Immature natural killer cell (primary cell): ENCODE results near the gene COL4A2. TPM values are rescaled to one million over a fixed set of nuclear protein-coding genes. Genes with fewer than 3 reads are reported as not detected.

ENCODE experiments used
- DNase-seq, 3 donors: peaks; one replicate each; pipeline ENCODE4 v3.0.0; 2022; ENCODE audit warnings: mixed read lengths in 1 of 3
- H3K27ac Mint-ChIP-seq, 6 donors: one replicate each; pipeline ENCODE4 v1.8.0; 2020; ENCODE audit warnings: mixed read lengths in 6 of 6, mild to moderate bottlenecking in 5 of 6, inconsistent platforms in 4 of 6, moderate library complexity in 3 of 6
- H3K27me3 Mint-ChIP-seq, 3 donors: one replicate each; pipeline ENCODE4 v1.8.0; 2020 to 2021; ENCODE audit warnings: low read depth in 3 of 3, mild to moderate bottlenecking in 3 of 3, mixed read lengths in 3 of 3, moderate library complexity in 3 of 3, inconsistent platforms in 1 of 3
- H3K36me3 Mint-ChIP-seq, 3 donors: one replicate each; pipeline ENCODE4 v1.8.0; 2020; ENCODE audit warnings: mixed read lengths in 3 of 3, inconsistent platforms in 2 of 3, mild to moderate bottlenecking in 2 of 3
- H3K4me1 Mint-ChIP-seq, 2 donors: one replicate each; pipeline ENCODE4 v1.8.0; 2020; ENCODE audit warnings: inconsistent platforms in 2 of 2, mild to moderate bottlenecking in 2 of 2, mixed read lengths in 2 of 2, moderate library complexity in 1 of 2
- H3K4me3 Mint-ChIP-seq, 5 donors: one replicate each; pipeline ENCODE4 v1.8.0; 2020; ENCODE audit warnings: mild to moderate bottlenecking in 5 of 5, mixed read lengths in 5 of 5, inconsistent platforms in 3 of 5, moderate library complexity in 3 of 5
- H3K9me3 Mint-ChIP-seq, 6 donors: one replicate each; pipeline ENCODE4 v1.8.0; 2020; ENCODE audit warnings: mild to moderate bottlenecking in 6 of 6, mixed read lengths in 6 of 6, inconsistent platforms in 4 of 6, moderate library complexity in 3 of 6
- polyA plus RNA-seq, 3 donors: library from polyadenylated mRNA; unstranded; fragments of 300-500 nt; fragmentation: Illumina TruSeq; gene quantifications; one replicate each; pipeline ENCODE4 v1.2.3, GENCODE V29; 2021

COL4A2 gene
- polyA plus RNA-seq, 3 donors from 2014 or later = not detected

- Mint-ChIP-seq H3K4me3 (no peak overlapping the region), H3K27me3 (peaks cover 0 to 6% (median 1%) of the 10 kb centered on the region in 3 donors), H3K27ac (no peak overlapping the region), H3K36me3 (no peaks in the 10 kb centered on the region), H3K9me3 (no peaks in the 10 kb centered on the region), H3K4me1 (no peaks in the 10 kb centered on the region)
- no peak for DNase-seq
These were observed 16.9 kb upstream of the COL4A2 start for GRCh38 chr13:110290153-110290552.

DNA sequence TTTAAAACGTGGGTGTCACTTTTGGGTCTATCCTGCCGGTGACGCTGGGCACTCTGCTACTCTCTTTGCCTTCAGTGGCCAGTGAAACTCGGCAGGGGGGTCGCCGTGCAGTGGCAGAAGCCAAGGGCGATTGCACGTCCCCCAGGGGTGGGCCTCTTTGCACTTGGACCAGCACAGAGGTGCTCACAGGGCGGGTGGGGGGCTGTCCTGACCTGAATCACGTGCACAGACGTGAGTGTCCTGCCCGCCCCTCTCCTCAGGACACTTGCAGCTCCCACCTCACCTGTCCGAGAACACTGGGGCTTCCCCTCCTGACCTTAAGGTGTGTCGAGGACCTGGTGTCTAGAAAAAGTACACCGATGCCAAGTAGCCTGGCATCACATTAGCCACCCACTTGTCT is 16.3 kb upstream of the COL4A2 start:
- Mint-ChIP-seq H3K27ac (no peak overlapping the region), H3K27me3 (peaks cover 0 to 6% (median 1%) of the 10 kb centered on the region in 3 donors), H3K4me1 (no peaks in the 10 kb centered on the region), H3K36me3 (no peaks in the 10 kb centered on the region), H3K9me3 (no peaks in the 10 kb centered on the region), H3K4me3 (no peak overlapping the region)
- DNase-seq = no peak

DNA sequence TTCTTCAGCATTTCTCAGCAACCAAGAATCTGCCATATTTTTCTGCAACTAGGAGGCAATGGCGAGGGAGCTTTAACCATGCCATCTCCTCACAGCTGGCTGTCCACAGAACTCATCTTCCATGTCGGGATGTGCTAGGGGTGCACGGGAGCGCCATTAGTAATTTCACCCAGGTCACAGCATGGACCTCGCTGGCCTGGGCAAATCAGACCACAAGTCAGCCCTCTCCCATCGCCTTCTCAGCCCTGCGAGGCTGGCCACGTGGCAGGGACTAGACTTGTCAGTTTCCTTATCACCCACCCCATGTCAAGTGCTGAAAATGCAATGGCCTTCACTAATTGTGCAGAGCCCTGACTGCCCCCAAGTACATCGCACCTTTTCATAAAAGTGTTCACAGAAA is 15.8 kb upstream of the COL4A2 start:
- no peak overlapping the region for H3K27ac Mint-ChIP-seq
- H3K9me3 Mint-ChIP-seq = no peaks in the 10 kb centered on the region
- no peak for DNase-seq
- H3K4me3 Mint-ChIP-seq = no peak overlapping the region
- peaks cover 0 to 4% (median 1%) of the 10 kb centered on the region in 3 donors for H3K27me3 Mint-ChIP-seq
- H3K4me1 Mint-ChIP-seq = no peaks in the 10 kb centered on the region
- no peaks in the 10 kb centered on the region for H3K36me3 Mint-ChIP-seq

DNA sequence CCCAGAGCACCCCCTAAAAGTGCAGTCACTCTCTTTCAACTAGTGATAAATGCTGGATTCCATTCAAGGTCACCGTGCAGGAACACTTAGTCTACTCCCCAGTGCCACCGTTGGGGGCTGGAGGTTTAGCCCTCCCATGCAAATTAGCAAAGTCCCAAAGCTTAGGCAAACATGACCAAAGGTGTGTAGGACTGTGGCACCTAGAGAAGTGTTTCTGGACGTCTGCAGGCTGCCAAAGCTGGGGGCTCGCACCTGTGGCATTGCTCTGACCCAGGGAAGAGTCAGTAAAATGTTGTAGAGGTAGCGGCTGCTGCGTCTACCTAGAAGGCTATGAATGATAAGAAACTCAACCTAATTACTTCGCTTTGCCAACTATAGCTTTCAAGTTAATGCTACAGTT is 14.0 kb upstream of the COL4A2 start:
- Mint-ChIP-seq H3K27ac (no peak overlapping the region), H3K4me1 (no peaks in the 10 kb centered on the region), H3K4me3 (no peak overlapping the region), H3K27me3 (peaks cover 0 to 10% (median 6%) of the 10 kb centered on the region in 3 donors), H3K36me3 (no peaks in the 10 kb centered on the region), H3K9me3 (no peaks in the 10 kb centered on the region)
- DNase-seq = no peak

GRCh38 chr13:110293649-110294048 is 13.4 kb upstream of the COL4A2 start:
- H3K9me3 Mint-ChIP-seq = no peaks in the 10 kb centered on the region
- no peaks in the 10 kb centered on the region for H3K36me3 Mint-ChIP-seq
- peaks cover 0 to 14% (median 9%) of the 10 kb centered on the region in 3 donors for H3K27me3 Mint-ChIP-seq

DNA sequence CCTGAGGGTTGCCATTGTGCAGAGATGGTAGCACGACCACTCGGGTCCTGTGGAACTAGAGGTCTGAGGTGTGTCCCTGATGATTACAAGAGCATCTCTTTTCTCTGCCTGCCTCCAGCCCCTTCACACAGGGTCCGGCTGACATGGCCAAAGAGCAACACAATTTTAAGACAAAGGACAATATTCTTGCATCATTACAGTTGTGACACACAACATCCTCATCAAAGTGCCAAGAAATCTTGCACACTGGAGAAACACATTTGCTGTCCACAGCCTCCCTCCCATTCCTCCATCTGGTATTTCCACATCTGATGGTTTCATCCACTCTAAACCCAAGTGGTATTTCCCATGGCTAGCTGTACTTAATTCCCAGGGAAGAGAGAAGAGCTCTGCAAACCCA is 12.9 kb upstream of the COL4A2 start:
- Mint-ChIP-seq H3K9me3 (no peaks in the 10 kb centered on the region), H3K4me3 (no peak overlapping the region), H3K27ac (no peak overlapping the region), H3K4me1 (no peaks in the 10 kb centered on the region), H3K36me3 (no peaks in the 10 kb centered on the region), H3K27me3 (peaks cover 0 to 14% (median 9%) of the 10 kb centered on the region in 3 donors)
- DNase-seq = no peak

More at GRCh38 chr13:110293649-110294048, 13.4 kb upstream of the COL4A2 start:
- H3K27ac Mint-ChIP-seq = no peak overlapping the region
- DNase-seq = no peak
- no peak overlapping the region for H3K4me3 Mint-ChIP-seq
- H3K4me1 Mint-ChIP-seq = no peaks in the 10 kb centered on the region

DNA sequence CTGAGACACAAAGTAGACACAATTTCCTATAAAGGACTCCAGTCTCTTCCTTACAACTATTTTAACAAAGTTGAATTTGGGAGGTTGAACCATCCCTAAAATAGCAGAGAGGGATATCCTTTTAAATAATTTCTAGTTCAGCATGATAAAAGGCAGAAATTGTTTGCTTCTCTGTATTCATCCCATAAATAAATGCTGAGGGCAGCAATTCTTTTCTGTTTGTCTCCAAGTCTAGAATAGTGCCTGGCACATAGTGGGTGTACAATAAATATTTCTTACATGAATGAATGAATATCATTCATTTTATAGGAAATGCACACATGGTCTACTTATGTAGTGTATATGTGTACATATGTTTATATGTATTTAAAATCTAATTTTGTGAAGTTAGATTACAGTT is 12.5 kb upstream of the COL4A2 start:
- Mint-ChIP-seq H3K36me3 (no peaks in the 10 kb centered on the region), H3K4me1 (no peaks in the 10 kb centered on the region), H3K9me3 (no peaks in the 10 kb centered on the region), H3K4me3 (no peak overlapping the region), H3K27me3 (peaks cover 0 to 17% (median 9%) of the 10 kb centered on the region in 3 donors), H3K27ac (no peak overlapping the region)
- no peak for DNase-seq

- H3K36me3 Mint-ChIP-seq = no peaks in the 10 kb centered on the region
- H3K27me3 Mint-ChIP-seq = peaks cover 4 to 19% (median 9%) of the 10 kb centered on the region in 3 donors
These were observed 10.1 kb upstream of the COL4A2 start for GRCh38 chr13:110297011-110297410.

GRCh38 chr13:110297766-110298504 is 9.1 kb upstream of the COL4A2 start:
- Mint-ChIP-seq H3K36me3 (no peaks in the 10 kb centered on the region), H3K4me1 (no peaks in the 10 kb centered on the region), H3K9me3 (peaks cover 0 to 2% (median 0%) of the 10 kb centered on the region in 6 donors), H3K27me3 (peaks cover 6 to 20% (median 9%) of the 10 kb centered on the region in 3 donors), H3K4me3 (no peak overlapping the region), H3K27ac (no peak overlapping the region)
- no peak for DNase-seq

More at GRCh38 chr13:110297011-110297410, 10.1 kb upstream of the COL4A2 start:
- H3K4me1 Mint-ChIP-seq = no peaks in the 10 kb centered on the region
- no peak for DNase-seq
- no peak overlapping the region for H3K27ac Mint-ChIP-seq
- H3K4me3 Mint-ChIP-seq = no peak overlapping the region
- no peaks in the 10 kb centered on the region for H3K9me3 Mint-ChIP-seq

DNA sequence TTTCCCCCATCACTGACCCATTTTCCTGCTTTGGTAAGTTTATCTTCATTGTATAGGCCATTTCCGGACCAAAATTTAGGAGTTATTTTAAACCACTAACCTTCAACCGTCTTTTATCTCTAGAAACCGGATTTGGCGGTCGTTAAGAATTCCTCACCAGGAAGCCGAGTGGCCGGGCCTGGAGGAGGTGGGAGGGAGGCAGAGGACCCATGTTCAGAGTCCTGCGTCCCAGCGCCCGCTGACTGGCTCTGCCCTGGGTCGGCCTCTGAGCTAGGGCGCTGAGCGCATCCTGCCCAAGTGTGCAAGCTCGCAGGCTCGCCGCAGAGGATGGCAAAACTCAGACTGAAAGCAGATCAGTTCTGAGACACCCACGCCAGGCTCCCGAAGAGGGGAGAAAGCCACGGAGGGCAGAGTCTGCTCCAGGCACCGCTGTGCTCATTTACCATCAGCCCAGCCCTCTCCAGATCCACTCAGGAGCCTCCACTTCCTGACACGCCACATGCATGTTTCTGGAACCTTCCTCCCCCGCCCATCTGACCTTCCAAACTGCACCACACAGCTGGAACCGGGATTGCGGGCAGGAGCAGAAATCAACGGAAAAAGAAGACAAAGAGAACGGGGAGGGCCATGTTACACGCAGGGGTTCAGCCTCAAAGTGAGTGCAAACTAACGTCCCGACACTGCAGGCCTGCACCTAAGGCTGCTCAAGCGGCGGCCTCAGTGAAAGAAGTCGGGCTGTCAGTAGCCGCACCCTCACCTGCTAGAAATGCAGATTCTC is 8.4 kb upstream of the COL4A2 start:
- no peak for DNase-seq

GRCh38 chr13:110299283-110299840 is 7.7 kb upstream of the COL4A2 start:
- Mint-ChIP-seq H3K27me3 (peaks cover 11 to 21% (median 12%) of the 10 kb centered on the region in 3 donors), H3K27ac (no peak overlapping the region), H3K4me3 (no peak overlapping the region), H3K36me3 (no peaks in the 10 kb centered on the region), H3K9me3 (peaks cover 0 to 2% (median 0%) of the 10 kb centered on the region in 6 donors), H3K4me1 (no peaks in the 10 kb centered on the region)
- DNase-seq = no peak

More for the DNA sequence above, 8.4 kb upstream of the COL4A2 start:
- Mint-ChIP-seq H3K36me3 (no peaks in the 10 kb centered on the region), H3K27ac (no peak overlapping the region), H3K9me3 (peaks cover 0 to 2% (median 0%) of the 10 kb centered on the region in 6 donors), H3K4me3 (no peak overlapping the region), H3K27me3 (peaks cover 10 to 20% (median 12%) of the 10 kb centered on the region in 3 donors), H3K4me1 (no peaks in the 10 kb centered on the region)

DNA sequence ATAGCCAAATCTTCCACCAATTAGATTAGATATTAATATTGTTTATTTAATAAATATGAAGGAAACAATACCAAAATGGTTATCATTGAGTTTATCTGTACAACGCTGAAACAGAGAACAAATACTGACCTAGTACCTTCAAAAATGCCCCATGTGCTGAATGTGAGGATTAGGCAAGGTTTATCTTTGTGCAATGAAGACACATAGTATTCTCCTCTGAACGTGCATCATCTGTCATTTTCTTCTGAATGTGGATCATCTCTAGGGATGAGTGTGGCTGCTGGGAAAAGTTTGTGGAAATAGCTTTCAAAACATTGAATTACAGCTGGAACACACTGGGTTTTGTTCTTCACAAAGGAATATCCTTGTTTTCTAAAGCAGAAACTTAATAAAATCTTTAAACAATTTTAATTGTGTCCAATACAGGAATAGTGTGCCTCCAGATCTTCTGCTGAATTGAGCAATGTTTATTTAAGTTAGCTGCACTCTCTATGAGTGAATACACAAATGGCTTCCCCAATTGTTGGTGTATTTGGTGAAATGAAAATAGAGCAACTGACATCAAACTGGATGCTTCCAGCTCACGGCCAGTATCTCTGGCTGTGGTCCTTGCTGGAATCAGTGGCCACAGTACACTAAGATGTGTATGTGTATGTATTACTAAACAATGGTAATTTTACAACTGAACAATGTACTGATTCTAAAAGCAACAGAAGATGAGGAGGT is 6.8 kb upstream of the COL4A2 start:
- H3K4me3 Mint-ChIP-seq = no peak overlapping the region
- no peaks in the 10 kb centered on the region for H3K36me3 Mint-ChIP-seq
- H3K27me3 Mint-ChIP-seq = peaks cover 12 to 24% (median 14%) of the 10 kb centered on the region in 3 donors
- H3K27ac Mint-ChIP-seq = no peak overlapping the region
- H3K4me1 Mint-ChIP-seq = no peaks in the 10 kb centered on the region
- DNase-seq = no peak
- H3K9me3 Mint-ChIP-seq = peaks cover 0 to 2% (median 0%) of the 10 kb centered on the region in 6 donors

DNA sequence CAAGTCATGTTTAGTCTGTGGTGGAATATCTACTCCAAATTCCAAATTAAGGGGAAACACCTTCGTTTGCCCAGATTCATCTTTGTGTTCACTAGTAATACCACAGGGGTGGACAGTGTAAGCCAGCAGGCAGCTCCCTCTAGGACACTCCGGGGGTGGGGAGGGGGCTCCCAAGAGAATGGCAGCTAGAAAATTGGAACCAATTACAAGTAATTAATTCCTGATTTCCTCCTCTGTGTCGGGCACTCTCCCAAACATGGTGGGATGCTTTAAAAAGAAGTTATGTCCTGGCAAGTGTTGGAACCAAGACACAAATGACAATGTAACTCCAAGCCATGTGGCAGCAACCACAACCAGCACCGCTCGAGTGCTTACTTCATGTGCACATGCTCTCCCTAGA is 6.0 kb upstream of the COL4A2 start:
- no peak overlapping the region for H3K4me3 Mint-ChIP-seq
- H3K27ac Mint-ChIP-seq = no peak overlapping the region
- H3K4me1 Mint-ChIP-seq = no peaks in the 10 kb centered on the region
- DNase-seq = no peak
- peaks cover 0 to 2% (median 0%) of the 10 kb centered on the region in 6 donors for H3K9me3 Mint-ChIP-seq
- H3K27me3 Mint-ChIP-seq = peaks cover 12 to 24% (median 21%) of the 10 kb centered on the region in 3 donors
- H3K36me3 Mint-ChIP-seq = no peaks in the 10 kb centered on the region
